HEK293 (cell line): ENCODE measurements around the gene TCIRG1.

Source experiments
- CTCF ChIA-PET: fragments of 350-600 bp; formaldehyde crosslinking; extraction: SDS; loops from one replicate; lab custom pipeline; 2021; ENCODE audit warnings: antibody characterized with exemption; lab: Yijun Ruan, JAX
- POLR2A ChIA-PET: fragments of 300-600 bp; formaldehyde crosslinking; extraction: SDS; loops from one replicate; lab custom pipeline; 2020; ENCODE audit warnings: antibody characterized with exemption, inconsistent platforms; lab: Yijun Ruan, JAX
- H3K27ac ChIP-seq: fragments of 200-500 bp; sonication (Bioruptor generic); 2 replicates; pipeline ENCODE4 v1.5.1; 2014; ENCODE audit warnings: low read depth, low read length, control low read depth, inconsistent platforms; ENCODE audit errors: extremely low read depth
- H3K36me3 ChIP-seq, 2 experiments: fragments of 200-500 bp in 1 of 2; sonication (Bioruptor generic) in 1 of 2; 1 replicate in 1 of 2; 2 replicates in 1 of 2; pipeline ENCODE4 v1.5.1; 2014 to 2017; ENCODE audit warnings: inconsistent platforms in 2 of 2, low read length in 2 of 2; ENCODE audit not compliant: control insufficient read depth in 2 of 2, insufficient read depth in 1 of 2
- H3K4me1 ChIP-seq: fragments of 200-500 bp; sonication (Bioruptor generic); 2 replicates; pipeline ENCODE4 v1.5.1; 2014; ENCODE audit warnings: mild to moderate bottlenecking, low read length, inconsistent platforms; ENCODE audit not compliant: control insufficient read depth, insufficient read depth
- H3K4me3 ChIP-seq: 2 replicates; pipeline ENCODE4 v1.5.1; 2011; ENCODE audit warnings: low read depth, mild to moderate bottlenecking, control low read depth, low read length, moderate library complexity
- H3K9me3 ChIP-seq: fragments of 200-500 bp; sonication (Bioruptor generic); 2 replicates; pipeline ENCODE4 v1.5.1; 2014; ENCODE audit warnings: low read depth, low read length, inconsistent platforms; ENCODE audit not compliant: control insufficient read depth, insufficient read depth
- HOXD13 ChIP-seq: sonication (generic); formaldehyde crosslinking; IDR thresholded peaks from 2 replicates; pipeline ENCODE4 v1.8.0; 2022; ENCODE audit warnings: missing genetic modification reagents, borderline replicate concordance
- SCRT2 ChIP-seq: fragments of 450-650 bp; formaldehyde crosslinking; IDR thresholded peaks from 2 replicates; pipeline ENCODE4 v1.5.1; 2016; ENCODE audit warnings: missing biosample characterization, missing genetic modification characterization
- TCF7L2 ChIP-seq: IDR thresholded peaks from 2 replicates; pipeline ENCODE4 v1.6.1; 2011; ENCODE audit warnings: low read depth, mild to moderate bottlenecking, inconsistent platforms, low read length, moderate library complexity, borderline replicate concordance
- YY1 ChIP-seq: fragments of 450-650 bp; formaldehyde crosslinking; IDR thresholded peaks from 2 replicates; pipeline ENCODE4 v1.5.1; 2018; ENCODE audit warnings: missing biosample characterization, missing genetic modification characterization
- ZFP3 ChIP-seq: fragments of 450-650 bp; formaldehyde crosslinking; IDR thresholded peaks from 2 replicates; pipeline ENCODE4 v1.5.1; 2016; ENCODE audit warnings: low read depth, missing biosample characterization, missing genetic modification characterization
- ZFP41 ChIP-seq: fragments of 450-650 bp; formaldehyde crosslinking; IDR thresholded peaks from 2 replicates; pipeline ENCODE4 v1.5.1; 2016; ENCODE audit warnings: missing biosample characterization, missing genetic modification characterization, borderline replicate concordance
- ZNF18 ChIP-seq: fragments of 450-650 bp; formaldehyde crosslinking; IDR thresholded peaks from 2 replicates; pipeline ENCODE4 v1.5.1; 2016; ENCODE audit warnings: missing biosample characterization, missing genetic modification characterization
- ZNF202 ChIP-seq: fragments of 450-650 bp; formaldehyde crosslinking; IDR thresholded peaks from 2 replicates; pipeline ENCODE4 v1.5.1; 2016; ENCODE audit warnings: missing biosample characterization, missing genetic modification characterization, borderline replicate concordance
- ZNF211 ChIP-seq: fragments of 450-650 bp; formaldehyde crosslinking; IDR thresholded peaks from 2 replicates; pipeline ENCODE4 v1.5.1; 2016; ENCODE audit warnings: low read depth, missing biosample characterization, missing genetic modification characterization
- ZNF23 ChIP-seq: fragments of 450-650 bp; formaldehyde crosslinking; IDR thresholded peaks from 2 replicates; pipeline ENCODE4 v1.5.1; 2016; ENCODE audit warnings: missing biosample characterization, missing genetic modification characterization, borderline replicate concordance
- ZNF341 ChIP-seq: fragments of 450-650 bp; formaldehyde crosslinking; IDR thresholded peaks from 2 replicates; pipeline ENCODE4; 2016; ENCODE audit warnings: low read depth, missing biosample characterization, missing genetic modification characterization
- ZNF350 ChIP-seq: fragments of 450-650 bp; formaldehyde crosslinking; IDR thresholded peaks from 2 replicates; pipeline ENCODE4 v1.5.0; 2017; ENCODE audit warnings: missing biosample characterization, mild to moderate bottlenecking, missing genetic modification characterization
- ZNF433 ChIP-seq: fragments of 450-650 bp; formaldehyde crosslinking; IDR thresholded peaks from 2 replicates; pipeline ENCODE4 v1.5.1; 2016; ENCODE audit warnings: missing biosample characterization, missing genetic modification characterization, low read depth
- ZNF510 ChIP-seq: fragments of 450-650 bp; formaldehyde crosslinking; IDR thresholded peaks from 2 replicates; pipeline ENCODE4 v1.5.1; 2018; ENCODE audit warnings: mild to moderate bottlenecking, missing genetic modification characterization, missing biosample characterization; ENCODE audit not compliant: insufficient replicate concordance
- ZNF555 ChIP-seq: fragments of 450-650 bp; formaldehyde crosslinking; conservative IDR thresholded peaks from 2 replicates; pipeline ENCODE4 v1.5.1; 2017; ENCODE audit warnings: missing biosample characterization, mild to moderate bottlenecking, missing genetic modification characterization, inconsistent platforms
- ZNF585B ChIP-seq: fragments of 450-650 bp; formaldehyde crosslinking; IDR thresholded peaks from 2 replicates; pipeline ENCODE4 v1.5.1; 2016; ENCODE audit warnings: missing biosample characterization, missing genetic modification characterization
- ZNF596 ChIP-seq: fragments of 450-650 bp; IDR thresholded peaks from 2 replicates; pipeline ENCODE4 v1.5.0; 2018; ENCODE audit warnings: missing biosample characterization, mild to moderate bottlenecking, missing genetic modification characterization, moderate library complexity
- ZNF621 ChIP-seq: fragments of 450-650 bp; formaldehyde crosslinking; IDR thresholded peaks from 2 replicates; pipeline ENCODE4 v1.5.1; 2017; ENCODE audit warnings: missing biosample characterization, missing genetic modification characterization
- ZNF785 ChIP-seq: fragments of 450-650 bp; formaldehyde crosslinking; IDR thresholded peaks from 2 replicates; pipeline ENCODE4 v1.5.1; 2016; ENCODE audit warnings: missing biosample characterization, missing genetic modification characterization
- ZNF792 ChIP-seq: fragments of 450-650 bp; formaldehyde crosslinking; IDR thresholded peaks from 2 replicates; pipeline ENCODE4 v1.5.1; 2016; ENCODE audit warnings: missing biosample characterization, missing genetic modification characterization
- ZSCAN23 ChIP-seq: fragments of 450-650 bp; formaldehyde crosslinking; IDR thresholded peaks from 2 replicates; pipeline ENCODE4 v1.5.1; 2016; ENCODE audit warnings: missing biosample characterization, missing genetic modification characterization
- TF ChIP-seq, protein P1 (sequence below): fragments of 450-650 bp; formaldehyde crosslinking; IDR thresholded peaks from 2 replicates; pipeline ENCODE4 v1.5.1; 2017; ENCODE audit warnings: missing biosample characterization, missing genetic modification characterization
- TF ChIP-seq, protein P2 (sequence below): fragments of 450-650 bp; formaldehyde crosslinking; IDR thresholded peaks from 2 replicates; pipeline ENCODE4 v1.5.1; 2016; ENCODE audit warnings: missing biosample characterization, missing genetic modification characterization
- TF ChIP-seq, protein P3 (sequence below): fragments of 450-650 bp; formaldehyde crosslinking; IDR thresholded peaks from 2 replicates; pipeline ENCODE4 v1.5.1; 2017; ENCODE audit warnings: missing biosample characterization, missing genetic modification characterization

The TCIRG1 gene

GRCh38 chr11:68089679-68090078, 50.9 kb downstream of the TCIRG1 start (continued):
- TF ChIP-seq, protein P1, sequence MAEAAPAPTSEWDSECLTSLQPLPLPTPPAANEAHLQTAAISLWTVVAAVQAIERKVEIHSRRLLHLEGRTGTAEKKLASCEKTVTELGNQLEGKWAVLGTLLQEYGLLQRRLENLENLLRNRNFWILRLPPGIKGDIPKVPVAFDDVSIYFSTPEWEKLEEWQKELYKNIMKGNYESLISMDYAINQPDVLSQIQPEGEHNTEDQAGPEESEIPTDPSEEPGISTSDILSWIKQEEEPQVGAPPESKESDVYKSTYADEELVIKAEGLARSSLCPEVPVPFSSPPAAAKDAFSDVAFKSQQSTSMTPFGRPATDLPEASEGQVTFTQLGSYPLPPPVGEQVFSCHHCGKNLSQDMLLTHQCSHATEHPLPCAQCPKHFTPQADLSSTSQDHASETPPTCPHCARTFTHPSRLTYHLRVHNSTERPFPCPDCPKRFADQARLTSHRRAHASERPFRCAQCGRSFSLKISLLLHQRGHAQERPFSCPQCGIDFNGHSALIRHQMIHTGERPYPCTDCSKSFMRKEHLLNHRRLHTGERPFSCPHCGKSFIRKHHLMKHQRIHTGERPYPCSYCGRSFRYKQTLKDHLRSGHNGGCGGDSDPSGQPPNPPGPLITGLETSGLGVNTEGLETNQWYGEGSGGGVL (tag by site-specific recombination), result no peak
- no peak for TF ChIP-seq ZNF350
- TF ChIP-seq ZFP41 (tag by site-specific recombination), result no peak
- TF ChIP-seq ZNF585B (tag by site-specific recombination), result no peak
- TF ChIP-seq SCRT2 (tag by site-specific recombination), result no peak
- no peak for TF ChIP-seq ZNF18 (tag by site-specific recombination)
- TF ChIP-seq ZNF792 (tag by site-specific recombination), result no peak

GRCh38 chr11:68090287-68090686, 51.5 kb downstream of the TCIRG1 start:
- ChIA-PET CTCF (interaction anchor here (0.7 to 1.1 kb wide), 2 partner anchors 12 to 79 kb away, joined by 3 read pairs; no protein-coding TSS in a partner anchor), POLR2A (no interaction called here)
- TF ChIP-seq, protein P2, sequence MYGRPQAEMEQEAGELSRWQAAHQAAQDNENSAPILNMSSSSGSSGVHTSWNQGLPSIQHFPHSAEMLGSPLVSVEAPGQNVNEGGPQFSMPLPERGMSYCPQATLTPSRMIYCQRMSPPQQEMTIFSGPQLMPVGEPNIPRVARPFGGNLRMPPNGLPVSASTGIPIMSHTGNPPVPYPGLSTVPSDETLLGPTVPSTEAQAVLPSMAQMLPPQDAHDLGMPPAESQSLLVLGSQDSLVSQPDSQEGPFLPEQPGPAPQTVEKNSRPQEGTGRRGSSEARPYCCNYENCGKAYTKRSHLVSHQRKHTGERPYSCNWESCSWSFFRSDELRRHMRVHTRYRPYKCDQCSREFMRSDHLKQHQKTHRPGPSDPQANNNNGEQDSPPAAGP (tag by site-specific recombination), result no peak
- TF ChIP-seq ZSCAN23 (tag by site-specific recombination), result no peak
- no peak for TF ChIP-seq ZNF341 (tag by site-specific recombination)
- TF ChIP-seq, protein P3, sequence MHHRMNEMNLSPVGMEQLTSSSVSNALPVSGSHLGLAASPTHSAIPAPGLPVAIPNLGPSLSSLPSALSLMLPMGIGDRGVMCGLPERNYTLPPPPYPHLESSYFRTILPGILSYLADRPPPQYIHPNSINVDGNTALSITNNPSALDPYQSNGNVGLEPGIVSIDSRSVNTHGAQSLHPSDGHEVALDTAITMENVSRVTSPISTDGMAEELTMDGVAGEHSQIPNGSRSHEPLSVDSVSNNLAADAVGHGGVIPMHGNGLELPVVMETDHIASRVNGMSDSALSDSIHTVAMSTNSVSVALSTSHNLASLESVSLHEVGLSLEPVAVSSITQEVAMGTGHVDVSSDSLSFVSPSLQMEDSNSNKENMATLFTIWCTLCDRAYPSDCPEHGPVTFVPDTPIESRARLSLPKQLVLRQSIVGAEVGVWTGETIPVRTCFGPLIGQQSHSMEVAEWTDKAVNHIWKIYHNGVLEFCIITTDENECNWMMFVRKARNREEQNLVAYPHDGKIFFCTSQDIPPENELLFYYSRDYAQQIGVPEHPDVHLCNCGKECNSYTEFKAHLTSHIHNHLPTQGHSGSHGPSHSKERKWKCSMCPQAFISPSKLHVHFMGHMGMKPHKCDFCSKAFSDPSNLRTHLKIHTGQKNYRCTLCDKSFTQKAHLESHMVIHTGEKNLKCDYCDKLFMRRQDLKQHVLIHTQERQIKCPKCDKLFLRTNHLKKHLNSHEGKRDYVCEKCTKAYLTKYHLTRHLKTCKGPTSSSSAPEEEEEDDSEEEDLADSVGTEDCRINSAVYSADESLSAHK, result no peak
- TF ChIP-seq ZNF510, result no peak
- no peak for TF ChIP-seq ZNF555 (tag by site-specific recombination)
- TF ChIP-seq HOXD13, result no peak
- TF ChIP-seq YY1 (tag by site-specific recombination), result no peak
- TF ChIP-seq TCF7L2, result no peak
- no peak for TF ChIP-seq SCRT2 (tag by site-specific recombination)
- no peak for TF ChIP-seq ZNF211 (tag by site-specific recombination)
- Histone ChIP-seq H3K36me3 (peaks cover 0 to 14% of the 10 kb centered on the region in 2 experiments; a peak in 1 of 3 replicates), H3K4me3 (no peak overlapping the region), H3K9me3 (no peaks in the 10 kb centered on the region), H3K4me1 (no peaks in the 10 kb centered on the region), H3K27ac (no peak overlapping the region)

- no peak overlapping the region for H3K27ac ChIP-seq
- POLR2A ChIA-PET, result no interaction called here
These were observed 51.9 kb downstream of the TCIRG1 start for GRCh38 chr11:68090706-68091105.

More at GRCh38 chr11:68090706-68091105, 51.9 kb downstream of the TCIRG1 start:
- Histone ChIP-seq H3K4me1 (no peaks in the 10 kb centered on the region), H3K4me3 (no peak overlapping the region), H3K9me3 (no peaks in the 10 kb centered on the region), H3K36me3 (peaks cover 0 to 14% of the 10 kb centered on the region in 2 experiments; a peak in 1 of 3 replicates)
- CTCF ChIA-PET, result interaction anchor here (0.7 kb wide), 1 partner anchor 78 kb away, joined by 3 read pairs; no protein-coding TSS in a partner anchor
- no peak for TF ChIP-seq ZNF621 (tag by site-specific recombination)
- no peak for TF ChIP-seq ZFP3
- TF ChIP-seq ZNF433 (tag by site-specific recombination), result no peak
- no peak for TF ChIP-seq ZNF202
- TF ChIP-seq ZNF23 (tag by site-specific recombination), result no peak
- TF ChIP-seq ZNF785, result no peak
- TF ChIP-seq ZNF596, result no peak
